LHCN-M2 (cell line): ENCODE results near the gene MFAP4. TPM values are rescaled to one million over a fixed set of nuclear protein-coding genes. Genes with fewer than 3 reads are reported as not detected.

Experiments used
- DNase-seq: peaks from one replicate; pipeline ENCODE4 v3.0.0-alpha.2; 2012; ENCODE audit warnings: low read depth
- polyA plus RNA-seq: library from polyadenylated mRNA; unstranded; fragments of >200 nt; gene quantifications from one replicate; pipeline ENCODE4 v1.2.1, GENCODE V29; 2012; ENCODE audit warnings: missing spikeins
- total RNA-seq: library from RNA; depleted of rRNA; stranded (reverse); fragments of >200 nt; gene quantifications from 2 replicates; pipeline ENCODE4 v1.2.3, GENCODE V29; 2014; rRNA removed

Gene MFAP4
- 0.13 and 0.40 TPM in 2 replicates for total RNA-seq
- 0.81 TPM for polyA plus RNA-seq

GRCh38 chr17:19386974-19387920, at the start of gene MFAP4:
Gene MFAP4 (minus strand): TSS chr17:19387190. CDS start chr17:19387155, 35 bp downstream.
- no peak for DNase-seq

GRCh38 chr17:19433727-19434340, 46.8 kb upstream of the MFAP4 start:
- no peak for DNase-seq

GRCh38 chr17:19433255-19433654, 46.3 kb upstream of the MFAP4 start:
- DNase-seq = no peak

GRCh38 chr17:19431691-19432090, 44.7 kb upstream of the MFAP4 start:
- DNase-seq = no peak

GRCh38 chr17:19426631-19427030, 39.6 kb upstream of the MFAP4 start:
- no peak for DNase-seq

GRCh38 chr17:19424934-19425868, 38.2 kb upstream of the MFAP4 start:
- DNase-seq = no peak

- DNase-seq = no peak
Measured at GRCh38 chr17:19421926-19422325, 34.9 kb upstream of the MFAP4 start.

GRCh38 chr17:19421219-19421618, 34.2 kb upstream of the MFAP4 start:
- no peak for DNase-seq

GRCh38 chr17:19418251-19418992, 31.4 kb upstream of the MFAP4 start:
- no peak for DNase-seq

GRCh38 chr17:19417611-19418010, 30.6 kb upstream of the MFAP4 start:
- no peak for DNase-seq

- no peak for DNase-seq
Measured at GRCh38 chr17:19415806-19416775, 29.1 kb upstream of the MFAP4 start.

GRCh38 chr17:19415311-19415710, 28.3 kb upstream of the MFAP4 start:
- no peak for DNase-seq

GRCh38 chr17:19414396-19415280, 27.6 kb upstream of the MFAP4 start:
- no peak for DNase-seq

- no peak for DNase-seq
Measured at GRCh38 chr17:19413761-19414160, 26.8 kb upstream of the MFAP4 start.

GRCh38 chr17:19412984-19413383, 26.0 kb upstream of the MFAP4 start:
- no peak for DNase-seq

- DNase-seq = no peak
Measured at GRCh38 chr17:19412510-19412909, 25.5 kb upstream of the MFAP4 start.

- DNase-seq = no peak
Measured at GRCh38 chr17:19411631-19412030, 24.6 kb upstream of the MFAP4 start.

- no peak for DNase-seq
Measured at GRCh38 chr17:19410875-19411620, 24.1 kb upstream of the MFAP4 start, which contains the start of gene RNF112. Gene RNF112 (plus strand): TSS chr17:19411232. CDS start chr17:19411409, 177 bp downstream.
